Measurements from ENCODE around the gene KLHL28.

DNA sequence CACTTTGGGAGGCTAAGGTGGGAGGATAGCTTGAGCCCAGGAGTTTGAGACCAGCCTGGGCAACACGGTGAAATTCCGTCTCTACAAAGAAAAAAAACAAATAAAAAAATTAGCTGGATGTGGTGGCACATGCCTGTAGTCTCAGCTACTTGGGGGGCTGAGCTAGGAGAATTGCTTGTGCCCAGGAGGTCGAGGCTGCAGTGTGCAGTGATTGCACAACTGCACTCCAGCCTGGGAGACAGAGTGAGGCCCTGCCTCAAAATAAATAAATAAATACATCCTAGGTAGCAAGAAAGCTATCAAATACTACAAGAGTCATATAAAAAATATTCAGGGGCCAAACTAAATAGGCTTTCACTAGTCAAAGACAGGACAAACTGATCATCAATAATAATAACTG, 6.2 kb downstream of the KLHL28 start:
- TF ChIP-seq MAX (IDR thresholded peaks at IDR 0.05; ENCODE audit: low read depth, low read length) (no peak), SREBF2 (IDR thresholded peaks at IDR 0.05; ENCODE audit: low read length) (no peak)

Measured in GM12878 (cell line).